HepG2 (cell line): ENCODE measurements around the gene LATS2. TPM values are rescaled to one million over a fixed set of nuclear protein-coding genes. Genes with fewer than 3 reads are reported as not detected.

Experiments
- ATAD3A ChIP-seq: sonication (generic); formaldehyde crosslinking; IDR thresholded peaks from 2 replicates; pipeline ENCODE4 v1.4.0; 2020; ENCODE audit warnings: missing genetic modification reagents
- MTF1 ChIP-seq: sonication (generic); formaldehyde crosslinking; IDR thresholded peaks from 2 replicates; pipeline ENCODE4 v1.5.0; 2020; ENCODE audit warnings: missing genetic modification reagents
- NONO ChIP-seq, 2 experiments: fragments of 450-650 bp in 1 of 2; sonication (generic) in 1 of 2; formaldehyde crosslinking in 1 of 2; IDR thresholded peaks in 1 of 2; conservative IDR thresholded peaks in 1 of 2; 2 replicates each; pipeline versions ENCODE4 v1.6.1 to v1.8.0; 2017 to 2022; ENCODE audit warnings: mild to moderate bottlenecking in 1 of 2, missing genetic modification reagents in 1 of 2, moderate library complexity in 1 of 2
- NRL ChIP-seq: sonication (generic); formaldehyde crosslinking; IDR thresholded peaks from 2 replicates; pipeline ENCODE4 v1.5.0; 2020; ENCODE audit warnings: missing genetic modification reagents, mild to moderate bottlenecking, moderate library complexity, borderline replicate concordance
- PRPF4 ChIP-seq: fragments of 200-400 bp; formaldehyde crosslinking; IDR thresholded peaks from 2 replicates; pipeline ENCODE4 v1.6.1; 2016; ENCODE audit warnings: low read length, low read depth; ENCODE audit not compliant: poor library complexity, severe bottlenecking
- RBAK ChIP-seq: sonication (generic); formaldehyde crosslinking; IDR thresholded peaks from 2 replicates; pipeline ENCODE4 v1.5.1; 2020; ENCODE audit warnings: mild to moderate bottlenecking, missing genetic modification reagents
- ZNF274 ChIP-seq: sonication (generic); formaldehyde crosslinking; IDR thresholded peaks from 2 replicates; pipeline ENCODE4 v1.5.1; 2020; ENCODE audit warnings: mild to moderate bottlenecking, missing genetic modification reagents
- polyA plus RNA-seq, 8 experiments: library from polyadenylated mRNA; depleted of rRNA in 3 of 8; stranded (reverse) in 7 of 8; unstranded in 1 of 8; fragments of >200 nt; fragmentation: Illumina TruSeq in 4 of 8; extraction: Trizol in 4 of 8; gene quantifications; 2 replicates each; pipeline versions ENCODE4 v1.2.1 to v1.2.3, GENCODE V29; 2011 to 2016; ENCODE audit warnings: low read depth in 4 of 8, missing spikeins in 1 of 8, mixed read lengths in 1 of 8; ENCODE audit not compliant: insufficient read depth in 1 of 8
- total RNA-seq, 5 experiments: library from RNA; depleted of rRNA; stranded (reverse); fragments of >200 nt; fragmentation: Illumina TruSeq; extraction: Trizol; gene quantifications; 2 replicates each; pipeline ENCODE4 v1.2.3, GENCODE V29; 2016; ENCODE audit warnings: low read depth in 1 of 5
- TF ChIP-seq, protein P1 (sequence below): sonication (generic); formaldehyde crosslinking; IDR thresholded peaks from 2 replicates; pipeline ENCODE4 v1.4.0; 2020; ENCODE audit warnings: missing genetic modification reagents
- TF ChIP-seq, protein P2 (sequence below): sonication (generic); formaldehyde crosslinking; IDR thresholded peaks from 2 replicates; pipeline ENCODE4 v1.4.0; 2020; ENCODE audit warnings: missing genetic modification reagents, borderline replicate concordance
- TF ChIP-seq, protein P3 (sequence below): sonication (generic); formaldehyde crosslinking; IDR thresholded peaks from 2 replicates; pipeline ENCODE4 v1.4.0; 2020; ENCODE audit warnings: missing genetic modification reagents
- TF ChIP-seq, protein P4 (sequence below): IDR thresholded peaks from 2 replicates; pipeline ENCODE4 v1.6.1; 2016; ENCODE audit warnings: missing compliant biosample characterization, missing genetic modification reagents, borderline replicate concordance

The LATS2 gene
- total and polyA plus RNA-seq, 2 of the 13 experiments (the other 11 are each of a cell fraction or from before 2014, with no cell fraction given) = 7.3 to 8.5 TPM

DNA sequence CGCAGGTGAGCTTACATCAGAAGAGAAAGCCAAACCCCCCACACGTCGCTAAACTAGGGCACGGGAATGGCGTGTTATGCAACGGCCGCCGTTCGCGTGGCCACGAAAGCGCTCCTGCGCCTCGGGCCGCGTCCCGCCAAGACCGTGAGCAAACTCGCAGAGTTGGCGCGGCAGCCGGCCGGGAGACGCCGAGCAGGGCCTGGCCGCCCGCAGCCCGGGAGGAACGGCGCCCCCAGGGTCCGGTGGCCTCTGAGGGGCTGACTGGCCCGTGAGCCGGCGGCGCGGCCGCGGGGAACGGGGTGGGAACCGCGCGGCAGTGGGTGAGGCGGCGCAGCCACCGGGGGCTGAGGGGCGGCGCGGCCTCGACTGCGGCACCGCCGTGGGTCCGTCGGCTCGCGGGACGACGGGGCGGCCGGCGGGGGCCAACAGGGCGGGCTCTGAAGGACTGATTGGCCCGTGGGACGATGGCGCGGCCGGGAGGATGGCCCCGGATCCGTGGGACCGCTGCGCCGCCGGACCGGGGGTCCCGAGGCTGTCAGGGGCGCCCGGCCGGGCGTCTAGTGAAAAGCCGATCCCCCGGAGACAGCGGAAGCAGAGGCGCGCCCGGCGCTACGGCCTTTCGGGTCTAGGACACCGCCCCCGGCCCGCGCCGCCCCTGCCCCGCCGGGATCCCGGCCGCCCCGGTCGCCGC, 903 bp downstream of the LATS2 start (continued):
- TF ChIP-seq, protein P1, sequence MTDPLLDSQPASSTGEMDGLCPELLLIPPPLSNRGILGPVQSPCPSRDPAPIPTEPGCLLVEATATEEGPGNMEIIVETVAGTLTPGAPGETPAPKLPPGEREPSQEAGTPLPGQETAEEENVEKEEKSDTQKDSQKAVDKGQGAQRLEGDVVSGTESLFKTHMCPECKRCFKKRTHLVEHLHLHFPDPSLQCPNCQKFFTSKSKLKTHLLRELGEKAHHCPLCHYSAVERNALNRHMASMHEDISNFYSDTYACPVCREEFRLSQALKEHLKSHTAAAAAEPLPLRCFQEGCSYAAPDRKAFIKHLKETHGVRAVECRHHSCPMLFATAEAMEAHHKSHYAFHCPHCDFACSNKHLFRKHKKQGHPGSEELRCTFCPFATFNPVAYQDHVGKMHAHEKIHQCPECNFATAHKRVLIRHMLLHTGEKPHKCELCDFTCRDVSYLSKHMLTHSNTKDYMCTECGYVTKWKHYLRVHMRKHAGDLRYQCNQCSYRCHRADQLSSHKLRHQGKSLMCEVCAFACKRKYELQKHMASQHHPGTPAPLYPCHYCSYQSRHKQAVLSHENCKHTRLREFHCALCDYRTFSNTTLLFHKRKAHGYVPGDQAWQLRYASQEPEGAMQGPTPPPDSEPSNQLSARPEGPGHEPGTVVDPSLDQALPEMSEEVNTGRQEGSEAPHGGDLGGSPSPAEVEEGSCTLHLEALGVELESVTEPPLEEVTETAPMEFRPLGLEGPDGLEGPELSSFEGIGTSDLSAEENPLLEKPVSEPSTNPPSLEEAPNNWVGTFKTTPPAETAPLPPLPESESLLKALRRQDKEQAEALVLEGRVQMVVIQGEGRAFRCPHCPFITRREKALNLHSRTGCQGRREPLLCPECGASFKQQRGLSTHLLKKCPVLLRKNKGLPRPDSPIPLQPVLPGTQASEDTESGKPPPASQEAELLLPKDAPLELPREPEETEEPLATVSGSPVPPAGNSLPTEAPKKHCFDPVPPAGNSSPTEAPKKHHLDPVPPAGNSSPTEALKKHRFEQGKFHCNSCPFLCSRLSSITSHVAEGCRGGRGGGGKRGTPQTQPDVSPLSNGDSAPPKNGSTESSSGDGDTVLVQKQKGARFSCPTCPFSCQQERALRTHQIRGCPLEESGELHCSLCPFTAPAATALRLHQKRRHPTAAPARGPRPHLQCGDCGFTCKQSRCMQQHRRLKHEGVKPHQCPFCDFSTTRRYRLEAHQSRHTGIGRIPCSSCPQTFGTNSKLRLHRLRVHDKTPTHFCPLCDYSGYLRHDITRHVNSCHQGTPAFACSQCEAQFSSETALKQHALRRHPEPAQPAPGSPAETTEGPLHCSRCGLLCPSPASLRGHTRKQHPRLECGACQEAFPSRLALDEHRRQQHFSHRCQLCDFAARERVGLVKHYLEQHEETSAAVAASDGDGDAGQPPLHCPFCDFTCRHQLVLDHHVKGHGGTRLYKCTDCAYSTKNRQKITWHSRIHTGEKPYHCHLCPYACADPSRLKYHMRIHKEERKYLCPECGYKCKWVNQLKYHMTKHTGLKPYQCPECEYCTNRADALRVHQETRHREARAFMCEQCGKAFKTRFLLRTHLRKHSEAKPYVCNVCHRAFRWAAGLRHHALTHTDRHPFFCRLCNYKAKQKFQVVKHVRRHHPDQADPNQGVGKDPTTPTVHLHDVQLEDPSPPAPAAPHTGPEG = 0 out of 2 replicates have a peak, but pooled peaks have one; percentile 65
- TF ChIP-seq, protein P2, sequence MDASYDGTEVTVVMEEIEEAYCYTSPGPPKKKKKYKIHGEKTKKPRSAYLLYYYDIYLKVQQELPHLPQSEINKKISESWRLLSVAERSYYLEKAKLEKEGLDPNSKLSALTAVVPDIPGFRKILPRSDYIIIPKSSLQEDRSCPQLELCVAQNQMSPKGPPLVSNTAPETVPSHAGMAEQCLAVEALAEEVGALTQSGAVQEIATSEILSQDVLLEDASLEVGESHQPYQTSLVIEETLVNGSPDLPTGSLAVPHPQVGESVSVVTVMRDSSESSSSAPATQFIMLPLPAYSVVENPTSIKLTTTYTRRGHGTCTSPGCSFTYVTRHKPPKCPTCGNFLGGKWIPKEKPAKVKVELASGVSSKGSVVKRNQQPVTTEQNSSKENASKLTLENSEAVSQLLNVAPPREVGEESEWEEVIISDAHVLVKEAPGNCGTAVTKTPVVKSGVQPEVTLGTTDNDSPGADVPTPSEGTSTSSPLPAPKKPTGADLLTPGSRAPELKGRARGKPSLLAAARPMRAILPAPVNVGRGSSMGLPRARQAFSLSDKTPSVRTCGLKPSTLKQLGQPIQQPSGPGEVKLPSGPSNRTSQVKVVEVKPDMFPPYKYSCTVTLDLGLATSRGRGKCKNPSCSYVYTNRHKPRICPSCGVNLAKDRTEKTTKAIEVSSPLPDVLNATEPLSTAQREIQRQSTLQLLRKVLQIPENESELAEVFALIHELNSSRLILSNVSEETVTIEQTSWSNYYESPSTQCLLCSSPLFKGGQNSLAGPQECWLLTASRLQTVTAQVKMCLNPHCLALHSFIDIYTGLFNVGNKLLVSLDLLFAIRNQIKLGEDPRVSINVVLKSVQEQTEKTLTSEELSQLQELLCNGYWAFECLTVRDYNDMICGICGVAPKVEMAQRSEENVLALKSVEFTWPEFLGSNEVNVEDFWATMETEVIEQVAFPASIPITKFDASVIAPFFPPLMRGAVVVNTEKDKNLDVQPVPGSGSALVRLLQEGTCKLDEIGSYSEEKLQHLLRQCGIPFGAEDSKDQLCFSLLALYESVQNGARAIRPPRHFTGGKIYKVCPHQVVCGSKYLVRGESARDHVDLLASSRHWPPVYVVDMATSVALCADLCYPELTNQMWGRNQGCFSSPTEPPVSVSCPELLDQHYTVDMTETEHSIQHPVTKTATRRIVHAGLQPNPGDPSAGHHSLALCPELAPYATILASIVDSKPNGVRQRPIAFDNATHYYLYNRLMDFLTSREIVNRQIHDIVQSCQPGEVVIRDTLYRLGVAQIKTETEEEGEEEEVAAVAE = no peak
- TF ChIP-seq RBAK (no peak), ZNF274 (CRISPR knock-in tag) (no peak), ATAD3A (CRISPR knock-in tag) (no peak), PRPF4 (no peak), NRL (CRISPR knock-in tag) (no peak), NONO (IDR thresholded peaks at IDR 0.05) (no peak), NONO (CRISPR knock-in tag; conservative IDR thresholded peaks at IDR 0.05) (0 out of 2 replicates have a peak, but pooled peaks have one; percentile 42), MTF1 (CRISPR knock-in tag) (no peak)
- TF ChIP-seq, protein P3, sequence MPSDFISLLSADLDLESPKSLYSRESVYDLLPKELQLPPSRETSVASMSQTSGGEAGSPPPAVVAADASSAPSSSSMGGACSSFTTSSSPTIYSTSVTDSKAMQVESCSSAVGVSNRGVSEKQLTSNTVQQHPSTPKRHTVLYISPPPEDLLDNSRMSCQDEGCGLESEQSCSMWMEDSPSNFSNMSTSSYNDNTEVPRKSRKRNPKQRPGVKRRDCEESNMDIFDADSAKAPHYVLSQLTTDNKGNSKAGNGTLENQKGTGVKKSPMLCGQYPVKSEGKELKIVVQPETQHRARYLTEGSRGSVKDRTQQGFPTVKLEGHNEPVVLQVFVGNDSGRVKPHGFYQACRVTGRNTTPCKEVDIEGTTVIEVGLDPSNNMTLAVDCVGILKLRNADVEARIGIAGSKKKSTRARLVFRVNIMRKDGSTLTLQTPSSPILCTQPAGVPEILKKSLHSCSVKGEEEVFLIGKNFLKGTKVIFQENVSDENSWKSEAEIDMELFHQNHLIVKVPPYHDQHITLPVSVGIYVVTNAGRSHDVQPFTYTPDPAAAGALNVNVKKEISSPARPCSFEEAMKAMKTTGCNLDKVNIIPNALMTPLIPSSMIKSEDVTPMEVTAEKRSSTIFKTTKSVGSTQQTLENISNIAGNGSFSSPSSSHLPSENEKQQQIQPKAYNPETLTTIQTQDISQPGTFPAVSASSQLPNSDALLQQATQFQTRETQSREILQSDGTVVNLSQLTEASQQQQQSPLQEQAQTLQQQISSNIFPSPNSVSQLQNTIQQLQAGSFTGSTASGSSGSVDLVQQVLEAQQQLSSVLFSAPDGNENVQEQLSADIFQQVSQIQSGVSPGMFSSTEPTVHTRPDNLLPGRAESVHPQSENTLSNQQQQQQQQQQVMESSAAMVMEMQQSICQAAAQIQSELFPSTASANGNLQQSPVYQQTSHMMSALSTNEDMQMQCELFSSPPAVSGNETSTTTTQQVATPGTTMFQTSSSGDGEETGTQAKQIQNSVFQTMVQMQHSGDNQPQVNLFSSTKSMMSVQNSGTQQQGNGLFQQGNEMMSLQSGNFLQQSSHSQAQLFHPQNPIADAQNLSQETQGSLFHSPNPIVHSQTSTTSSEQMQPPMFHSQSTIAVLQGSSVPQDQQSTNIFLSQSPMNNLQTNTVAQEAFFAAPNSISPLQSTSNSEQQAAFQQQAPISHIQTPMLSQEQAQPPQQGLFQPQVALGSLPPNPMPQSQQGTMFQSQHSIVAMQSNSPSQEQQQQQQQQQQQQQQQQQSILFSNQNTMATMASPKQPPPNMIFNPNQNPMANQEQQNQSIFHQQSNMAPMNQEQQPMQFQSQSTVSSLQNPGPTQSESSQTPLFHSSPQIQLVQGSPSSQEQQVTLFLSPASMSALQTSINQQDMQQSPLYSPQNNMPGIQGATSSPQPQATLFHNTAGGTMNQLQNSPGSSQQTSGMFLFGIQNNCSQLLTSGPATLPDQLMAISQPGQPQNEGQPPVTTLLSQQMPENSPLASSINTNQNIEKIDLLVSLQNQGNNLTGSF (CRISPR knock-in tag) = no peak
- TF ChIP-seq, protein P4, sequence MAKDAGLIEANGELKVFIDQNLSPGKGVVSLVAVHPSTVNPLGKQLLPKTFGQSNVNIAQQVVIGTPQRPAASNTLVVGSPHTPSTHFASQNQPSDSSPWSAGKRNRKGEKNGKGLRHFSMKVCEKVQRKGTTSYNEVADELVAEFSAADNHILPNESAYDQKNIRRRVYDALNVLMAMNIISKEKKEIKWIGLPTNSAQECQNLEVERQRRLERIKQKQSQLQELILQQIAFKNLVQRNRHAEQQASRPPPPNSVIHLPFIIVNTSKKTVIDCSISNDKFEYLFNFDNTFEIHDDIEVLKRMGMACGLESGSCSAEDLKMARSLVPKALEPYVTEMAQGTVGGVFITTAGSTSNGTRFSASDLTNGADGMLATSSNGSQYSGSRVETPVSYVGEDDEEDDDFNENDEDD (CRISPR knock-in tag) = peak; percentile 49; the same call in 1 of the 2 replicates
